SU-DHL-6 (cell line): Measurements from ENCODE around the gene CPHXL2.

Experiments used
- CTCF ChIP-seq: fragments of 200-600 bp; sonication (generic); IDR thresholded peaks from one replicate; pipeline ENCODE4 v1.5.1; 2017; ENCODE audit warnings: antibody characterized with exemption, mild to moderate bottlenecking, low read length, moderate library complexity; ENCODE audit not compliant: insufficient read depth, poor library complexity, severe bottlenecking
- EZH2phosphoT487 ChIP-seq: fragments of 200-600 bp; sonication (generic), shearing (Covaris generic); conservative IDR thresholded peaks from 2 replicates; pipeline ENCODE4 v1.6.1; 2018; ENCODE audit warnings: mild to moderate bottlenecking, antibody characterized with exemption, low read length, moderate library complexity, mixed read lengths

DNA sequence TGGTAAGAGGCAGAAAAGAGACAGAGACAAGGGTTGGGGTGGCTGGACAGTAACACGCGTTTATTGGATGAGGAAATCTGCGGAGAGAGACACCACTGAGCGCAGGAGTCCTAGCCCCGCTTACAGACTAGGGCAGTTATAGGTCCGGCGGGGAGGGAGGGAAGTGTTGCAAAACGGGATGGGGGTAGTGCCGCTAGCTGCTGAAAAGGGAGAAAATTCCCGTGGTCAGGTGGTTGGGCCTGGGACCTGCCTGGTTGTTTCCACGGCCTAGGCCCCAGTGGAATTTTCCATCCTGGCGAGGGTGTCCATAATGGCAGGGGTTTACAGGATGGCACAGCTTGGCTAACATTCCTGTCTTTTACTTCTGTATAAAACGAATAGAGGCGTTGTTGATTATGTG is 5.5 kb upstream of the CPHXL2 start:
- TF ChIP-seq CTCF = no peak
- TF ChIP-seq EZH2phosphoT487 = no peak
